NCI-H2196 (cell line): ENCODE results near the gene ZNF530.

Experiments
- DNase-seq: peaks from one replicate; lab custom pipeline; 2025; ENCODE audit not compliant: unreplicated experiment; lab: John Stamatoyannopoulos, UW

The ZNF530 gene

GRCh38 chr19:57599761-57600383 is at the start of gene ZNF530:
TSS of gene ZNF530 (plus strand) at chr19:57599885. CDS start at chr19:57604346, 4,461 bp downstream.
- peak; percentile 96 for DNase-seq

GRCh38 chr19:57552432-57552831 is 47.3 kb upstream of the ZNF530 start:
- DNase-seq: no peak

GRCh38 chr19:57557659-57558058 is 42.0 kb upstream of the ZNF530 start:
- no peak for DNase-seq

- no peak for DNase-seq
These were observed 41.2 kb upstream of the ZNF530 start for GRCh38 chr19:57558525-57558924.

- DNase-seq: peak; percentile 21
These were observed 40.7 kb upstream of the ZNF530 start for GRCh38 chr19:57559008-57559403.

GRCh38 chr19:57559404-57560025 is 40.2 kb upstream of the ZNF530 start, which contains the start of gene ZNF550:
TSS of gene ZNF550 (minus strand) at chr19:57559863. CDS start at chr19:57559682, 181 bp downstream.
- DNase-seq: peak; percentile 83

- no peak for DNase-seq
These were observed 39.6 kb upstream of the ZNF530 start for GRCh38 chr19:57560049-57560491.

- no peak for DNase-seq
These were observed 36.1 kb upstream of the ZNF530 start for GRCh38 chr19:57563547-57563946.

GRCh38 chr19:57566396-57567265 is 33.1 kb upstream of the ZNF530 start:
- DNase-seq: peak; percentile 7

- DNase-seq: no peak
These were observed 29.0 kb upstream of the ZNF530 start for GRCh38 chr19:57570707-57571106.

GRCh38 chr19:57572415-57572947 is 27.2 kb upstream of the ZNF530 start:
- no peak for DNase-seq

GRCh38 chr19:57576661-57577060 is 23.0 kb upstream of the ZNF530 start:
- DNase-seq: no peak

- DNase-seq: peak; percentile 98
These were observed 21.0 kb upstream of the ZNF530 start, which contains the start of gene ZNF416 for GRCh38 chr19:57578487-57579205. TSS of gene ZNF416 (minus strand) at chr19:57578911. CDS start at chr19:57578704, 207 bp downstream.

- no peak for DNase-seq
These were observed 16.6 kb upstream of the ZNF530 start for GRCh38 chr19:57583104-57583520.

- DNase-seq: peak; percentile 61
These were observed 15.9 kb upstream of the ZNF530 start, which contains the start of gene ZIK1 for GRCh38 chr19:57583521-57584416. TSS of gene ZIK1 (plus strand) at chr19:57584145. CDS start at chr19:57584357, 212 bp downstream.

- DNase-seq: no peak
These were observed 12.2 kb upstream of the ZNF530 start for GRCh38 chr19:57587529-57587928.

GRCh38 chr19:57599377-57599760 is 316 bp upstream of the ZNF530 start:
- DNase-seq: no peak

GRCh38 chr19:57606931-57607330 is 7.2 kb downstream of the ZNF530 start:
- DNase-seq: no peak

GRCh38 chr19:57611113-57611512 is 11.4 kb downstream of the ZNF530 start:
- no peak for DNase-seq
